Inferior parietal cortex (tissue), 1 donor: ENCODE measurements around the gene DERL3.

Source experiments
- DNase-seq: peaks from one replicate; pipeline ENCODE4 v3.0.0-alpha.2; 2016; ENCODE audit errors: extremely low spot score

DERL3 gene

DNA sequence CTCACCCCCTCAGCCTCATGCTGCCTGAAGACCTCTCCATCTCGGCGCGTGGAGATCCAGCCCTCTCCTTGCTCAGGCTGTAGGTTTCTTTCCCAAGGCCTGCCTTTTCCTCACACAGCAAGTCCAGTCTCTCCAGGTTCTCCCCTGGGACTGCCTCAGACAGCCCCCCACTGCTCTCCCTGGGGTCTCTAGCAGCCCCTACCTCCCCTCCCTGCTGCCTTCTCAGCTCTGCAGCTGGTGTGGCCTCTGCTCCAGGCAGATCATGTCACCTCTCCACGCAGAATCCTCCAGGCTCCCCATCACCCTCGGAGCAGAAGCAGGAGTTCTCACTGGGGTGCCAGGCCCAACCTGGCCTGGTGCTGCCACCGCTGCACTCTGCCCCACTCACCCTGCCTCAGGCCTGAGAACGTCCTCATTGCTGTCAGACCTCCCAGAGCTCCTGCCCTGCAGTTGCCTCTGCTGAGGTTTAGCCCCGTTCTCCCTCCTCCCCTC lies 36.9 kb downstream of the DERL3 start:
- no peak for DNase-seq

DNA sequence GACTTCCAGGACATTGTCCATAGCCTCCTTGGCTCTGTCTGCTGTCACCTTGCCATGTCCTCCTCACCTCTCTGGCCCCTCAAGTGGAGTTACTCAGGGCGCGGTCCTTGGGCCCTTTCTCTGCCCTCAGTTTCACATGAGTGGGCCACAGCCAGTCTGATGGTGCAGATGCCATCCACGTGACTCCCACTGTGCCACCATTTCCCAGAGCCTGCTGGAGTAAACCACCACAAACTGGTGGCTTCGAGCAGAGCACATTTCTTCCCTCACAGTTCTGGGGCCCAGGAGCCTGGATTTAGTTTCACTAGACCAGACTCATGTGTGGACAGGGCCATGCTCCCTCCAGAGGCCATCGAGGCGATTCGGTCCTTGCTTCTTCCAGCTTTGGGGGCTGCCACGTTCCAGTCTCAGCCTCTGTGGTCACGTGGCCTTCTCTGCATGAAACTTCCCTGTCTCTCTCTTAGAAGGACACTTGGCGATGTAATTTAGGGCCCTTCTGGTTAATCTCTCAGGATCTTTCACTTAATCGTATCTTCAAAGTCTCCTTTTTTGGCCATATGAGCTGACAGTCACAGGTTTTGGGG lies 37.5 kb downstream of the DERL3 start:
- no peak for DNase-seq

DNA sequence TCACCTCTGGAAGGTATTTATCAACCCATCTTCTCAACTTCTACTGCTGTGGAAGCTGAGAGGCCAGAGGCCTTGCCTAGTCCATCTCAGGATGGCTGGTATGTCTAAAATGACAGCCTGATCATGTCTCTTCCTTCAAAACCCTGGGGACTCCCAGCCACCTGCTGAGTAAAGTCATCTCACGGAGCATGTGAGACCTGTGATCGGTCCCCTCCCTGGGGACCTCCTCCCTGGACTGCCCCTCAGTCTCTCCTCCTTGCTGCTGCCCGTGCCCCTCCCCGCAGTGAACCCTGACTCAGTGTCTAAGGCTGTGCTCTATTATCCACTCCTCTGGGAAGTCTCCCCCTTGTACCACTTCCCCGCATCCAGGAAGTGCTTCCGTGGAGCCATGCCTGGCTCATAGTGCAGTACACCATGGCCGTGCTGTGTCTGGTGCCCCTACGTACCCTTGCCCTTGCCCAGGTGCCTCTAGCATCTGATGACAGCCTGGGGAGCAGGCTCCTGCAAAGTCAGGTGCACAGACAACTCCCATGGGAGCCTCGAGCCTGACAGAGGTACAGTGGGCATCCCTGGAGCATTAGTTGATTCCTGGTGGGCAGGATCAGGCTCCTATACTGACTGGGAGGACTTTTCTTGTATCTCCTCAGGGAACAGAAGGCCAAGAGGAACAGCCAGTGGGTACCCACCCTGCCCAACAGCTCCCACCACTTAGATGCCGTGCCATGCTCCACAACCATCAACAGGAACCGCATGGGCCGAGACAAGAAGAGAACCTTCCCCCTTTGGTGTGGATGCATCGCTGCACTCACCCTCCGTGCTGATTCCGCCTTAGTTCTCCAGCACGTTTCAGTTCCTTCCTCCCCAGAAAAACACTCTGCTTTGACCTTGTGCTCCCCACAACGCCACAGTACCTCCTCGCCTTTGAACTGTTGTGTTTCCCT lies 38.2 kb downstream of the DERL3 start:
- DNase-seq, result no peak

DNA sequence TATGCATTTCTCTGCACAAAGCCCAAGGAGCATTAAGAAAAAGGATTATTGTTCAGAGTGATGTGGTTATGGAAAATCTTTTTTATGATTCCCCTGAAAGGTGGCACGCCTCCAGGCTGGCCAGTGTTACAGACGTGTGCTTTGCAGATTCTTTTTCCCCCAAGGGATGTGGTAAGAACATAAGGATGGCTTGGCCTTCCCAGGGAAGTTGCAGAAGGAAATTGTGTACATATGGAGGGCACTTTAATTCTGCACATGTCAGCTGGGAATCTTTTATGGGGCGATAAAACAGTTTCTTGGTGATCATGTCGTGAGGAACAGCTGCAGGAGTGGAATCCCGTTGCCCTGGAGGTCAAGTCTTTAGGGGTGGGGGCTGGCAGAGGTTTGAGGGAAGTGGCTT lies 42.3 kb downstream of the DERL3 start:
- no peak for DNase-seq

DNA sequence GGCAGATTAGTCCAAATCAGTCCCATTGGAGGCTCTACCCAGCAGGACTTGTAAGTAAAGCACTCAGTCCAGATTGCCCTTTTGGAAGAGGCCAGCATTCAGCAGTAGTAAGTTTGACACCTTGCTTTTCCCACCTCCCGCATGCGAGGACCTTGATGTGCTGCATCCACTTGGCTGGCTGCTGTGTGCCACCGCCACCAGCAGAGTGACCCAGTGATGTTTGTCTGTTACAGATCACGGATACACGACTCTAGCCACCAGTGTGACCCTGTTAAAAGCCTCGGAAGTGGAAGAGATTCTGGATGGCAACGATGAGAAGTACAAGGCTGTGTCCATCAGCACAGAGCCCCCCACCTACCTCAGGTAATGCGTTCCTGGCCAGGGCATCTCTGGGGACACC lies 45.5 kb downstream of the DERL3 start:
- DNase-seq, result no peak

DNA sequence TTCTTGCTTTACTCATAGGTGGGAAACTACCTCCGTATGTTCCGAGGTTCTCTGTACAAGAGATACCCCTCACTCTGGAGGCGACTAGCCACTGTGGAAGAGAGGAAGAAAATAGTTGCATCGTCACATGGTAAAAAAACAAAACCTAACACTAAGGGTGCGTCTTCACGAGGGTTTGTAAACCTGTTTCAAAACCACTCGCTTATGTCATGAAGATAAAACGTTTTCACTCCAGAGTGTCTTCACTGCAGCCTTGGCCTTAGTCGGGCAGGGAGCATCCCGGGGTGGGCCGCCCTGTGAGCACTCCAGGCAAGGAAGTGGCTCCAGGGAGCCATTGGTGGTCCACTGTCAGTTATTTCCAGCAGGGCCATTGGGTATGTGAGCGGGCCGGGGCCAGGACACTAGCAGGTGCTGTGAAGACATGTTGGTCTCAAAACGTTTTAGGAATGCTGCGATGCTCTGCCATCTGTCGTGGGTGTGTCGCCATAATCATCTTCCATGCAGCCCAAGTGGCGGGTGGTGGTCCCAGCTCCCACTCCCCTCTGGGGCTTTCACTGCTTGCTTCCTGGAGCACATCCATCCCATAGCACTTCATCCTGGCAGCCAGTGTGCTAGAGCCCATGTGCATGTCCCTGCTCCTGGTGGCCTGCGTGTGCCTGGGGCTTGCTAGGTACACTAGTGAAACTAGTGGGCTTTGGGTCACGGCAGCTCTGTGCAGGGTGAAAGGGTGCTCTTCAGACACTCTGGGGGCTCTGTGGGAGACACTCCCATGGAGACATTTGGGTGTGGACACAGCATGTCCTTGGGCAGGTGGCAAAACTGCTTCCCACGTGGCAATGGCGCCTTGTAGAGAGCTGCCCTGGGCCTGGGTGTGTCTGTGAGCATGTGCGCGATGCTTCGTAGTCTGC lies 46.8 kb downstream of the DERL3 start:
- DNase-seq, result no peak

DNA sequence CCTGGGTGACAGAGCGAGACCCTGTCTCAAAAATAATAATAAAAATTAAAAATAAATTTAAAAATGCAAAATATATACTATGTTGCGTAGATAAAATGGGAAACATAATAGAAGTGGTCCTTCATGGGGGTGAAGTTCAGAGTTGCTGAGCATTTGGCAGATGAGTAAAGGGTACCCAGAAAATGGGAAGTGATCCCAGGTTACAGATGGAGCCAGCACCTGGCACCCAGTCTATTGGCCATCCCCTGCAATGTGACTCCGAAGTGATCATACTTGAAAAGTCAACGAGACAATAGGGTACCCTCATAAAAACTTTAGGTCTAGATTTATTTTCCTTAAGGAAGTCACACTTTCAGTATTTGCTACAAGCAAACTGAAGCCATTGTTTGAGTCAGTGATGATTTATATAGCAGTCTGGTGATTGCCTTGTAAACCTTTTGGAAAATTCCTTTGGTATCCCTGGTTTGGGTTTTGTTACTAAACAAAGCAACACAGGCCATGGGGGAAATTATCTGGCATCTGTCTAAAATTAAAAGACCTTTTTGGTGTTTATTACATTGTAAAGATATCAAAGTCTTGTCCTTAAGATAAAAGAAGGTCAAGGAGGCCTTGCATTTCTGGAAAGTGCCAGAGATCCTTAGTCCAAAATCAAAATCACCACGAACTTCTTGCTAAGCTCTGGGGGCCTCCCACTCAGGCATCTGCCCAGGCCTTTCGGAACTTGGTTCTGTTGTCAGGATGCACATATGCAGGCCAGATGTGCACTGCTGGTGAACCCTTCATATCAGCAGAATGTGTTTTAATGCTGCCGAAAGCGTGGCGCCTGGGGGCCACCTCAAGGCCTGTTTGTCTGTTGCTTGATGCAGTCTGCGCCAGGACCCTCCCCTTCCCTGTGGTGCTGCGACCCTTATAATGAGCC lies 47.7 kb downstream of the DERL3 start:
- DNase-seq, result no peak

DNA sequence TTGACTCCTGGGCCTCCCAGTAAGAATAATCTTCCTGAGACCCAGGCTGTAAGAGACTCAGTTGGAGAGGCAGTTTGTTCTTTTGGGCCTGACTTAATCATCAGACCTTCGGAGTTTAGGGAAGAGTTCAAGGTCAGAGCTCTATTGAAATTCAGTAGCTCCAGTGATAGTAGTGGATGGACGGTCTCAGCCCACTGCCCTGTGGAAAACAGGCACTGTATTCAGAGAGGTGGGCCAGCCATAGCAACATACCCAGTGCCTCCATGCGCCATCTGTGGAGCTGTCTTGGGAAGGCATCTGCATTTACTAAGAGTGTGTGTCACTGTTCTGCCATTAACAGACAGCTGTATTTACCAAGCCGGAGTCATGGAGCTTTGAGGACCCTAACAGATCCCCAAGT lies 49.2 kb downstream of the DERL3 start:
- no peak for DNase-seq

DNA sequence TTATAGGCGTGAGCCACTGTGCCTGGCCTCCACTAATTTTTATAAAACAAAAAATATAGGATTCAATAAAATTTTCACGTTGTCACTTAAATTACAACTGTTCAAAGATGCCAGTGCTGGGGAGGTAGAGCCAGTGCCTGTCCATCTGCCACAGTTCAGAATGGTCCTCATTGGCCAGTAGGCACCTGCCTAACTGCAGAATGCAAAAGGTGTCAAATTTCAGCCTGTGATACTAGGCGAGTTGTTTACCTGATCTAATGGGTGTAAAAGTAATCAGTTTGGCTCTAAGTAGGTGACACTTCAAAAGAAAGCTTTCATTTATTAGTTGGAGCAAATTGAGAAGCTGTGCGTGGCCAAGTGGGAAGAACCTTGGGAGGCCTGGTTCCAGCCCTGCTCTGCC lies 49.7 kb downstream of the DERL3 start:
- no peak for DNase-seq

DNA sequence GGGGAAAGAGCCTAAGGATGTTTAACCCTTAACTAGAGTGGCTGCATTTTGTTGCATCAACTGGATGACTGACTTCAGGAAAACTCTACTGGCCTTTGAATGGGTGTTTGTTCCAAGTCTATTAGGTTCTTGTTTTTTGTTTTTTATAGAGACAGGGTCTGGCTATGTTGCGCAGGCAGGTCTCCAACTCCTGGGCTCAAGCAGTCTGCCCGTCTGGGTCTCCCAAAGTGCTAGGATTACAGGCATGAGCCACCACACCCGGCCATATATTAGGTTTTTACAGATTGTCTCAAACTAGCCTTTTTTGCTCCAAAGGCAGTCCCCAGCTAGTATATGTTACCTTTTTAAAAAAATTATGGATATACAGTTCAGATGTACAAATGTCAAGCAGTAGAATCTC lies 50.9 kb downstream of the DERL3 start:
- DNase-seq, result no peak

DNA sequence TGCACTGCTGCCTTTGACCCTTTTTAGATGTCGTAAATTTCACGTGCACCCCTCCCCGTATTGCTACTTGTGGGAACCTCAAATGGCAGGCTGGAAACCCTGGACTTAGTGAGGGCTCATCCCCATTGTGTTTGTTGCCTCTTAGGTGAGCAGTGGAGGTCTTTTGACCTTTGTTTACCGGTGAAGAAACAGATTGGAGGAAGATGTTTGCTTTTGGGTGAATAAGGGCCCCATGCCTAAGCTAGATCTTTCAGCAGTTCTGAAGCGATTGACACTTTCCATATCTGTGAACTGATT lies 51.3 kb downstream of the DERL3 start:
- no peak for DNase-seq

DNA sequence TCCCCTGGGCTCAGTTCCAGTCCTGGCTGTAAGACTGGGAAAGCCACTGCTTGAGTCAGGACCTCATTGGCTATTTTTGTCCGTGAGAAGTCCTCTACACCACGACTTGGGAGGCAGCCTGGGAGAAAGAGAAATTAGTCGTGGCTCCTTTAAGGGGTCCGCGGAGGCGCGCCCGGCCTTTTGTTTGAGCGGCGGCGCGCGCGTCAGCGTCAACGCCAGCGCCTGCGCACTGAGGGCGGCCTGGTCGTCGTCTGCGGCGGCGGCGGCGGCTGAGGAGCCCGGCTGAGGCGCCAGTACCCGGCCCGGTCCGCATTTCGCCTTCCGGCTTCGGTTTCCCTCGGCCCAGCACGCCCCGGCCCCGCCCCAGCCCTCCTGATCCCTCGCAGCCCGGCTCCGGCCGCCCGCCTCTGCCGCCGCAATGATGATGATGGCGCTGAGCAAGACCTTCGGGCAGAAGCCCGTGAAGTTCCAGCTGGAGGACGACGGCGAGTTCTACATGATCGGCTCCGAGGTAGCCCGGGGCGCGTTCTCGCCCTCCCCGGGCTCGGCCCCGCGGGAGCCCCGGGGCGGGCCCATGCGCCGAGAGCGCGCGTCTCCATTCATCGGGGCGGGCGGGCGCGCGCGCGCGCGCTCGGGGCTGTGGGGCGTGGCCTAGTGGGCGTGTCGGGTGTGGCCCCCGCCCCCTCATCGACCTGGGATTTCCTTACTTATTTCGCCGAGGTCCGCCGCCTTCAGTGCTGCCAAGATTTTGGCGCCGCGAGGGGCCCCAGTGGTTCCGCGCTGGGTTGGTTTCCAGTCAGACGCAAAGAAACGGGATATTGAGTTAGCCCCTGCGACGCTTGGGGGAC lies 51.8 kb downstream of the DERL3 start, which contains the start of gene SMARCB1:
SMARCB1 (plus strand) TSS at position 215 of the 848 bp plus-strand sequence; CDS start at position 419, 204 bp downstream.
- peak; percentile 85 for DNase-seq

DNA sequence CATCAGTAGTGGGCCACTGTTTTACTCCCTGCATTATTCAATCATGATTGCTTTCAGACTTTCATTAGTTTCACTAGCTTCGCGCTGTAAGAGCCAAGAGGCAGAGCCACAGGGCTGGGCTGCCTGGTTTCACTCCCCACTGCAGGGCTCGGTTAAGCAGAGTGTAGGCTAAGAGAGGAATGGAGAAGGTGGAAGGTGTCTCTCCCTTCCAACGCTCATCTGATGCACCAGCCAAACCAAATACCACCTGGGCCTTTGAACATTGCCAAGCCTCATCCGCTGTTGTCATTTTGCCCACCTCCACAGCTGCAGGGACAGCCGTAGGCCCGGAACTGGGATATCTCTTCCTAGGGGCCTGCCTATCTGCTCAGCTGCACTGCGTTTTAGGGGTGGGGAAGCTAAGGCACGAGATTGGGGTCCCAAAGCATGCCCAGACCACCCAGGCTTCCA lies 52.5 kb downstream of the DERL3 start:
- no peak for DNase-seq
